Activated T-cell treated with anti-CD3 and anti-CD28 coated beads for 24 hours (primary cell): ENCODE results near the gene RGS1.

Source experiments
- DNase-seq: peaks from one replicate; pipeline ENCODE4 v3.0.0-alpha.2; 2020; ENCODE audit warnings: low read depth

The RGS1 gene

DNA sequence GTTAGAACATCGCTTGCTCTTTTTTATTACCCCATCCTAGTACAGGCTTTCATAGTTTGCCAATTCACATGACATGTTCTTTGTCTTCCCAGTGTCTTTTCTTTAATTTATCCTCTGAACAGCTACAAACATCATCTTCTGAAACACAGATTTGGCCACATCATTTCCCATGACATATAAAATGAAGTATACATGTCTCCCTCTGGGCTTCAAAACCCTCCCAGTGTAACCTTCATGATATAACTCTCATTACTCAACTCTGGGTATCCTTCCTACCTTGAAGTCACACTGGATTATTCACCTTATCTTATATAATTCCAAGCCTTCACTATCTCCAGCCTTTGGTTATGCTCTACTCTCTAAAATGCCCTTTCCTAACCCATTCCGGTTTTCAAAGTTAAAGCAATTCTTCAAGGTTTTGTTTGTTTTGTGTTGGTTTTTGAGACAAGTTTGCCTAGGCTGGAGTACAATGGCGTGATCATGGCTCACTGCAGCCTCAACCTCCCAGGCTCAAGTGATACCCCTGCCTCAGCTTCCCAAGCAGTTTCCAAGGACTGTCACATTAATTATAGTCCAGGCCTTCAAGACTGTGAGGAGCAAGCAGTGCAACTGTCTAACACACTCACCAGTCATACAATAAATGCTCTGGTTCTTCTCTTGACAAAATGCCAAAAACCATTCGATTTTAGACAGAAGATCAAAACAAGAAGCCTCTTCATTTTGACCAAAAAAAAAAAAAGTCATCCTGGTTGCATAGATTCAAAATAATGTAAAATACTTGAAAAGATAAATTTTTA lies 5.8 kb downstream of the RGS1 start:
- no peak for DNase-seq

DNA sequence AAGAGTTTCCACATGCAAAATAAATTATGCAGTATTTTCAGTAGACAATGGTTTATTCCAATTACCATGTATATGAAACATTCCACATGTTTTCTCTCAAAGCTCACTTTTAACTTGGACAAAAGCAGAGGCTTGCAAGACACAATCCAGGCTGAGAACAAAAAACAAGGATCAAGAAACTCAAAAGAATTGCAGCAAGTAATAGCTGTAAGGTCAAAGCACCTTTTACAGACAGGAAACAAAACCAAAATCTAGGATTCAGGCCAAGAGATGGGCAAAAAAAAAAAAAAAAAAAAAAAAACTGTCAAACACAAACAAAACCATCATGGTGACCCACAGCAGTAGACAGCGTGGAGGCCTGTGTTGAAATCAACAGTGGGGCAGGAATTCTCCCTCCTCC lies 9.3 kb downstream of the RGS1 start:
- DNase-seq, result no peak

DNA sequence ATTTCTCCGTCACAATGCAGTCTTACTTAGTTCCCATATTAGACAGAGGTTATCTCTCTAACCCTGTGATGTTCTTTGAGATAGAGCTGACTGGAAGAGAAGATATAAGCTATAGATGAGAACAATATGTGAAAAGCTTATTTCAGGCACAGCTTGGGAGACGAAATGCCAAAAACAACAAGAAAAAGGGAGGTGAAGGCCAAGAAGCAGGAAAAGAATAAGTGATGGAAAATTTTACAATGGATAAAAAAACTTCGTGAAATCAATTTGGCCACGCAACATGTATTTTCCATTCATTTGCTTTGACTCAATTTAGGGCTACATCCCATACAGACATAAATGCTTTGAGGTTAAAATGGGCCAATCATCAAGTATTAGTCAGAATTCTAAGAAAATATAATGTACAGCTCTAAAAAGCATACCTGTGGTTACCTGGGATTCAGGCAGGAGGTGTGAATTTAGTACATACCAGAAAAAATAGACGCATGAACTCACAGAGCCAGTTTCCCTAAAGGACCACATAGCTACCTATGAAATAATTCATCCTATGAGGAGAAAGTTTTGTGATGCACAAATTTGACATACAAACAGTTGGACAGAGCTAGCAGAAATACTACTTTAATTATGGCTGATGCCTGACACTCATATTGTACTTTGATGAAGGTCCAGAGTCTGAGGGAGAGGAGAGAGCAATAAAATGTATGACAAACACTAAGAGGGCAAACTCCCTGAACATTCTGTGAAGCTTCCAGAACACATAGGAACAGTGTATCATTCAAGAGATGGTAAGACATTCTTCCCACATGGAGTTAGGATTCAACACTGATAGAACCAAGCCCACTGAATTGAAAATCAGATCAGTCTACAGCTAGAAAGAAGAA lies 12.1 kb downstream of the RGS1 start:
- no peak for DNase-seq

DNA sequence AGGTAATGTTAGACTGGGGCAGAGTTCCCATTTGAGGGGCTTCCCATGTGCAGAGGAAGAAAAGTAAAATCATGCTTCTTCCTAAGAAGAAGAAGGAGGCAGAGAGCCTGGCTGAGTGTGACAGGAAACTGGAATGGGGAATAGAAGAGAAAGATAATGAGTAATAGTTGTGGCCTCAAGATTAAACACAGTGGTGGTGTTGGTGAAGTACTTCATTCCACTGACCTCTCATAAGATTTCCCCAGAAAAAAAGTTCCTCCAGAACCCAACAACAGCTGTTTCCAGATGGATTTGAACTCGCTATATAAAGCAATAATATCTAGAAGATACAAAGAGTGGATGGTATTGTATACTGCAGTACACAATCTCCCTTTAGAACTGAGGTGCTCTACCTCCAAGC lies 13.0 kb downstream of the RGS1 start:
- DNase-seq, result no peak

DNA sequence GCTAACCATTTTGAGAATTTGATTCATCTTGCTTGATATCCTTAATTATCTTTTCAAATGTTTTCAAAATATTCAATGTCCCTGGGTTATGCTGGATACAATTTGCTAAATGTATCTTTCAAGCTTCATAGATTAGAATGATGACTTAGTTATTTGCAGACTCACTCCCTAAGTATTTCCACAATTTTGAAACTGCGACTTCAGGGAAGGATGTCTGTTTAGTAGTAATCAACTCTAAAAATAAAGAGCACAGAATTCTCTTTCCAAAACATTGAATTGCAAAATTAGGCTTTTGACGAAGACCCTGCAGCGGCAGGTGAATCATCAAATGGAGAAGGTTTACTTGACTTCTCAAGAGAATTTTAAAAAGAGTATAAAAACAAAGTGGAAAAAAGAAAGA lies 14.2 kb downstream of the RGS1 start:
- DNase-seq, result no peak

DNA sequence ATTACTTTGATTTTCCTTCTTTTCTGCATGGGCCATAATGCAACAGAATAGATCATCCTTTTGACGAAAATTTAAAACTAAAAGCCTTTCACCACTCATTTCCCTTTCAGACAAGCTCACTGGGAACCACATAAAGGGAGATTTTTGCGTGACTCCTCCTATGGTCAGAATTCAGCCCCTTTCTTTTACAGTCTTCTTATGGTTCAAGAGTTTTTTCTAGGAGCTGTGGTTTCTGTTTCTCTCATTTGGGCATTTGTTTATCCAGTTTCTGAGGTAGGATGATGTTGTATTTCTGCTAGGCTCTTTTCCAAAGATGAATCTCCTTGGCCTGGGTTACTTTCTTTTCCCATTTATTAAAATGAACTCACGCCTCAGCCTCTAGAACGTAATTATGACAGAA lies 16.9 kb downstream of the RGS1 start:
- DNase-seq, result no peak

DNA sequence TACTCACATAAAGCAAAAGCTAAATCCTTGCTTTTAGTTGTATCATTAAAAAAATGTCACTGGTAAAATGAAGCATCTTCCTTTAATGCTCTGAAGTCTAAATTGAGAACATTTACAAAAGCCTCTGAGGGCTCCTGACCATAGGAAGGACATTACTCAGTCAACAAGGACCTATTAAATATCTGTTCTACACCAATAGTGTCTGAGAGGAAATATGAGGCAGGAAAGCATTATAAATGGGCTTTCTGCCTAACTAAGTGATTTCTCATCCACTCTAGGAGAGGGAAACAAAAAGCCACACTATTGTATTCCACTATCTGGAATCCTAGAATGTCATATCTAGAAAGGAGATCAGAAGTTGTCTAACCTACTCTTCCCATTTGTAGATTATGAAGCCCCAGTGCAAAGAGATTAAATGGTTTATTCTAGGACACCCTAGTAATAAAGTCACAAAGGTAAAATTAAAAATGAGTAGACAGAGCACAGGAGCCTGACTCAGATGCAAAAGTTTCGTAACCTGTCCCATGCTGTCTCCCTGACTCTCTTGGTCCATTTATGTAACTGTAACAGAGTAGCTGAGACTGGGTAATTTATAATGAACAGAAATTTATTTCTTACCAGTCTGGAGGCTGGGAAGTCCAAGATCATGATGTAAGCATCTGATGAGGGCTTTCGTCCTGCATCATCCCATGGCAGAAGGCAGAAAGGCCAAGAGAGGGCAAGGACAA lies 17.6 kb downstream of the RGS1 start:
- DNase-seq, result no peak

DNA sequence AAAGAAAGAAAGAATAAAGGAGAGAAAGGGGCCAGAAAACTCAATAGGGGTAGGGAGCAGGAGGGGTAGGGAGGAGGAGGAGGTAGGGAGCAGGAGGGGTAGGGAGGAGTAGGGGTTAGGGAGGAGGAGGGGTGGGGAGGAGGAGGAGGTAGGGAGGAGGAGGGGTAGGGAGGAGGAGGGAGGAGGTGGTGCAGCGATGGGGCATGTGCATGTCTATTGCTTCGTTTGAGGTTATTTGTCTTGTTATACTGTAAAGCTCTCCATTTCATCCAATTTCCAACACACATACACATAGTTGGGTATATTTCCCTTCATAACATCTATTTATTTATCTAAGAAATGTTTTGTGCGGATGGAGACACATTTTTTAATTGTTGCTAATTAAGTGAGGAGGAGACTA lies 19.7 kb downstream of the RGS1 start:
- DNase-seq, result no peak

DNA sequence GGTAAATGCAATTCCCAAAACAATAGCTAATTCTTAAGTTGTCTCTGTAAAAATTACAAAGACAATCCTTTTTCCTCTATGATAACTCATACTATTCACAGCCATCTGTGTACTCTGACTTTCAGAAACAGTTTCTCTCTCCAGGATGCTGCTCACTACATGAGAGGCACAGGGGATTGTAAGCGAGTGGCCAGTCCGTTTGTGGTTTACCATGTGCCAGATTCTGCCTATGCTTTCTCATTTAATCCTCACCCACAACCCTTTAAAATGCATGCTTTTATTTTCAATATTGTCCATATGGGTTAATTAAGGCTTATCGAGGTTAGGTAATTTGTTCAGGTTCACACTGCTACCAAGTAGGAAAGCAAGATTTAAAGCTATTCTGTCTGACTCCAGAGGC lies 23.0 kb downstream of the RGS1 start:
- no peak for DNase-seq

DNA sequence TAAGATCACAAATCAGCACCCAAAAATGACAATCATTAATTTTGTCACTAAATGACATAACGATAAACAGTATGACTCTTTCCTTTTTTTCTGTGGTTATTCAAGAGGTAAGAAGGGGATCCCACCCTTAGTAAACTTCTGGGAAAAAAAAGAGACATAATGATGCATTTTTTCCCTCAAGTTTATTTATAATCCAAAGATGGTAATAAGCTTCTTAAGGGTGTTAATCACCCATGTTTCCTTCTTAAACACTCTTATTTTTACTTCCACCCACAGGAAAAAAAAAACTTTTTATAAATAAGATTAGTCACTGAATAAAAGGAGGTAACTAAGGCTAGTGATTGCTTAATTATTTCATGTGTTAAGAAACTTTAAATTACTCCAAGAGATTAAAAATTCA lies 24.7 kb downstream of the RGS1 start:
- DNase-seq, result no peak

DNA sequence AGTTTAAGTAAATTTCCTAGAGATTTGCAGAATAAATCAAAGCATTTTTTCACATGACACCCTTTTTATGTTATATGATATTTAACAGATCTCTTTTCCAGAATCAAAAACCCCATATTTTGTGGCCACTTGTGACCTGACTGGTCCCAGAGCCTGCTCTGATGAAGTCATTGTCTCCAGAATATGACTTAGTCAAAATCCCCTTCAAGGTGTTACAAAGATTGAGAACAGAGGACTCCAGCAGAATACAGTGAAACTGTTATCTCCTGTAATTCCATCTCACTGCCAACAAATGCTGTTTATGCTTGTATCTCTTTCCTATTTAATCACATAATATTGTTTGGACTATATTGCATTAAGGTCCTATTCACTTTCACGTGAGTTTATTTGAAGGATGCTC lies 25.6 kb downstream of the RGS1 start:
- DNase-seq, result no peak

DNA sequence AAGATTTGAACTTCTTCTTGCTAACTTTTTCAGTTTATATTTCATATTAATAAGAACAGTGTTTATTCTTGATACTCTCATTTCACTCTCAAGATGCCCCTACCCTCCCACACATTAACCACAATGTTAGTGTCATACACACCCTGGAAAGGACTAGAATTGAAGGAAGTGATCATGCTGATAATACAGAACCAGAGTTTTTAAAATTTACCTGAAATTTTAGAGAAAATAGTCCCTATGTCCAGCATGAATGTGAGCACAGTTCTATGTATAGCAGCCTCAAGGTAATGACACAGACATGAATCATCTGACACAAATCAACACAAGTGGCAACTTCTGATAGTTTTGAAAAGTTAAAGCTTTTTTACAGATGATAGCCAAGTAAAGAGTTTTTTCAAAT lies 26.0 kb downstream of the RGS1 start:
- no peak for DNase-seq

DNA sequence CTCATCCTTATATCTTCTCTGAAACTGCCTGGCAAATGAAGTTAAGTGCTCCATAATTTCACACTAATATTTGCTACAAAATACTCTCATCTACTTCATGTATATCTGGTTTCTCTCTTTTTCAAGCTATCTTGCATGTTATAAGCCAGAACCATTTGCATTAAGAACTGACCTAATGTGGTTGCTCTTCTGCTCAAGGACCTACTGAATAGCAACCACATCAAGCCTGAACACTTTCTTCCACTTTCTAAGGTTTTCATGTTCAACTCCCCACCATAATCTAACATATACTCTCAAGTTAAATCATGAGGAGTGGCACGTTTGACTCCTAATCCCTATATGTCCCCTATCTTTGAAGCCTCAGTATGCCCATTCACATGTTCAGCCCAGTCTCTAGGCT lies 27.2 kb downstream of the RGS1 start:
- no peak for DNase-seq

DNA sequence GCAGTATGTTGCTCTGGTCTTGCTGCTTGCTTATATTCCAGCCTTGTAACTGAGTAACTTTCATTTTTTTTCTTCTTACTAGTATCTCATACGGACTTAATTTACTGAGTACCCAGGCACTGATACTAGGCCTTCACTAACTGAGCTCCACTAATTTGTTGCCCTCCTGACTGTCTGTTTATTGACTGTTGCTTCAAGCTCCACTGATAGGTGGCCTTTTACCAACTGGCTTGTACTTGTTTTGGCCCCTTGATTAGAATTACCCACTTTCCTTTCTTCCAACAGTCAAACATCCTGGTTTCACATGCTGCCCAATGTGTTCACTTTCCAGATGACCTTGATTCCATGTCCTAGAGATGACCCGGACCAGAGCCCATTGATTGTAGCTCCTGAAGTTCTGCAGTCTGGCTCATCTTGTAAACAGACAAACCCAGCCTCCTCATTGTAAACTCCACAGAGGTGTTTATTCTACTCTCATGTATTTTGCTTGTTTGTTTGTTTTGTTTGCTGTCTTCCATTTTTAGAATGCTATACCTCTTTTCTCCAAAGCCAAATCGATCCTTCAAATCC lies 27.7 kb downstream of the RGS1 start:
- DNase-seq, result no peak

DNA sequence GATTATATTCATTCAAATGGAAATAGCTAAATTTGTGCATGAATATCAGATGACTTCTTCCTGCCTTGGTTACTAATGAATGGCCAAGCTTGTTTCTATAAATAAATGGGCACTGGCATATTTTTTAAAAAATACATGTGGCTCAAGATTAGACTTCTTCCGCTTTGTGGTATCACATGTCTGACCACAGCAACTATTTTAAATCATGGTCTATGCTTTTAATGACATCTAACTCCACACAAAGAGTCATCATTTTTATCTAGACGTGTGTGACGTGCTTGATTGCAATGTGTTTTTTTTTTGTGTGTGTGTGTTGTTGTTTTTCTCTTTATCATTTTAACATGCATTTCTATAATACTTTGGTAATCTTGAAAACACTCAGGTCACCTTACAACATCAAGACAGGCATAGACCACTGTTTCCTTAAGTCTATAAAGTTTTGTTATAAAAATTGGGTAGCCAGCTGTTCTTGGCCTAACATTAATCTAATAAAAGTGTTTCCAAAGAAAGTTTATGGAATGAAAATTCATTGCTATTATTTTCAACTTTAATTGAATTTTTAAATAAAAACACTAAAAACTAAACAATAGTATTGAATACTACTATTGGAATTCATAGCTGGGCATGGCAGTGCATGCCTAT lies 29.5 kb downstream of the RGS1 start:
- DNase-seq, result no peak

DNA sequence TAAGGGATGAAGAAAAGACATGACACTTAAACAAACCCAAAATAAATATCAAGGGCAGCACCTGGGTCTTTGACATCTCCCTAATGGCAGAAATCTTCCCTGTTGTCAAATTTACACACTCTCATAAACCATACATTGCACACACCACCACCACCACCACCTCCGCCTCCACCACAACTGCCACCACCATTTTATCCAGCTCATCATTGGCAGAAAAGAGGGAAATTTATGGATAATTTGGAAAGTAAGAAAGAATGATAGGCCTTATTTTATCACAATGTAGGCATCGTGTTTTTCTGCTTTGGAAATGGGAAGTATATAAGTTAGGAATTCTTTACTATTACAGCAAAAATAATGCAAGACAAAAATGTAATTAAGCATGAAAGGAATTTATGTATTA lies 33.1 kb downstream of the RGS1 start:
- DNase-seq, result no peak

DNA sequence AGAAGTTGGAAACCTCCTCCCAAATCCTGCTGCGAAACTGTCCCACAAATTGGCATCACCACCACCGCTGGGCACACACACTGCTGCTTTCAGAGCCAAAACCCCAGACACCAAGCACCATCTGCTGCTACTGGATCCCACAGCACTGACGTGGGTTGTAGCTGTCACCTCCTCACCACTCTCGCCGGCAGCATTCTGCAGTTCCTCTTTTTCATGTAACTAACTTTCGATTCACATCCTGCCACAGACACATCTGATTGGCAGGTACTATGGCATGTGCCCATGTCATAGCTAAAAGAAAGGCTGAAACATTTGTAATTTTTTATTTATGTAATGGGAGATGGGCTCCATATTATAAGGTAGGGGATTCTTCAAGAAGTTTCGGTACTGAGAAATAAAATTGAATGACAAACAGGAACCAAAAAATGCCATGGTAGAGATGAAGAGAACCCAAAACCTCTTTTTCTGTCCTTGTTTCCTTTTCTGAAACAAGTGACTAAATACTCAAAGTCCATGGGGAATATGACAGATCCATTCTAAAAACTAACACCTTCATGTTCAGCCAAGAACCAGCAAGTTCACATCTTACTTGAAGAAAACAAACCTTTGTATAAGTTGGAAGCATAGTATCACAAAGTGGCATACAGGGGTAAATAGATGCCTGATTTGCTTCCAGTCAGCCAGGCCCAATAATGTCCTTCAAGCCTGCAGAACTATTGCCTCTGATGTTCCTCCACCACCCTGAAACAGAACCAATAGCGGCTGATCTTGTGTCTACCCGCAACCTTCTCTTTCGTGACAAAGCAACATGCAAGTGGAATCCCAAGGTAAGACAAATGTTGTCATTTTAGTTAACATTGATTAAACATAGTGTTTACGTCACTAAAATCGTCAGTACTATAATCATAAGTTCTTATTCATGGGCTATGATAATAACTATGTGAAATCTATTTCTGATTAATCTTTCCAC lies 33.8 kb downstream of the RGS1 start:
- peak; percentile 20 for DNase-seq

DNA sequence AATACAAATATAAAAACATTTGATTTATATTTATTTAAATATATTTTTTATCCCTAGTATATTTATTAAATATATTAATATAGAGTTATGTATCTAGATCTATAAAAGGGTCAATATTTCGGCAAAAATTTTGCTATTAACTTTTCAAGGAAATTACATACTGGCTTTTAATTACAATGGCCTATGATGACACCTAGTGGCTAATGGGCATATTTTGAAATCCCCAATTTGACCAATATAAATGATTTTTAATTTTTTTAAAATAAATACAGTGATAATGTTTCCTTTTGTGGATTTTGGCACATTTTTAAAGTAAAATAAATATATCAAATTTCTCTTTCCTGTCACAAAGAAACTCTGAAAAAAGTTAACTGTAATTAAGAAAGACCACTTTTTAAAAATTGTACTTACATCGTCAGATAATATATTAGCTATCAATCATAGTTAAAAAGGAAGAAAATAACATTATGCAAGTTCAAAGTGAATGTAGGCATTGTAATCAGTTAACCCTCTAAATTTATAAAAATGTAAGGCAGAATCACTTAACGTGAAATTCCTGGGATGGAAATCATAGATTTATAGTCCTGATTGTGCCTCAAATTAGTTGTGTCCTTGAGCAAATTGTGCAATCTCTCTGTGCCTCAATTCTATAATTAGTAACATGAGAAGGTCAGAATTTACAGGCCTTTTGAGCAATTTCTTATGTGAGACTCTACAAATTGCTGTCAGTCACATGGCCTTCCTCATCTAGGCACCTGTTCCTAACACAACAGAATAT lies 34.7 kb downstream of the RGS1 start:
- DNase-seq, result no peak

DNA sequence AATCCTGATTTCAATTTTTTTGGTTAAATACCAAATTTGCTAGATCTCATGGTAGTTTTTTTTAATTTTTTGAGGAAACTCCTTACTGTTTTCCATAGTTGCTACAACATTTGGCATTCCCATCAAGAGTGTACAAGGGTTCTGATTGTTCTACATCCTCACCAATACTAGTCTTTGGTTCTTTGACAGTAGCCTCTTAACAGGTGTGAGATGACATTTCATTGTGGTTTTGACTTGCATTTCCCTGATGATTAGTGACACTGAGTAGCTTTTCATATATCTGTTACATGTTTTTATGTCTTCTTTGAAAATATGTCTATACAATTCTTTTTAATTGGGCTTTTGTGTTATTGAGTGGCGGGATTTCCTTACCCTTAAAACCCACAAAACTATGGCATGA lies 39.5 kb downstream of the RGS1 start:
- no peak for DNase-seq

DNA sequence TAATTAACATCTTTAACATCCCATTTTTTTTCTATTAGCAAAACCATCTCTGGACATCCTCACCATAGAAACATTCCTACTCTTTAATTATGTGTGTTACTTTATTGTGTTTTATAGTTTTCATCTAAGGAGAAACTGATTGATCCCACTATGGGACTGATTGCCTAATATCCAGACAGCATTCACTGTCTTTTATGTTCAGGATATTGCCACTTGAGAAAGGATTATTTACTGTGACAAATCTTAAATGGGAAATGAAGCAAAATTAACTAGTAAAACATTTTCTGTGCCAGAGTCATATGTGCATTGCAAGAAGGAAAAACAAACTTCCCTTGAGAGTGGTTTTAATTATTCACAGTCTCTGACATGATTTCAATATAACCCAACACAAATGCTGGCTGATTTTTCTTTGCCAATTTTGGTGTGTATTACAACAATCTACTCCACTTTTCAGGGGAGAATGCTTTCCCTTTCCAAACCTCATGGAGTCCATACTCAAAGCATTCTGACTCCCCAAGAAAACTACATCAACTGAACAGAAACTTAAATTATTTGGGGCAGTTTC lies 44.6 kb downstream of the RGS1 start:
- no peak for DNase-seq
